ENCODE data around the gene FGD3. TPM values are rescaled to one million over a fixed set of nuclear protein-coding genes. Genes with fewer than 3 reads are reported as not detected.
A peak's percentile ranks its signal among the peaks of the same experiment; 100 is the strongest.

Gene FGD3
- polyA plus RNA-seq, 2 donors: 2.1 to 2.3 TPM

GRCh38 chr9:92942688-92943616 lies 4.4 kb upstream of the FGD3 start:
- H3K9me3 ChIP-seq (ENCODE audit: control insufficient read depth in 2 of 2, insufficient read depth in 1 of 2, low read depth in 1 of 2, low read length in 1 of 2): no peaks in the 10 kb centered on the region
- H3K4me1 ChIP-seq (ENCODE audit: control insufficient read depth in 2 of 2, insufficient read depth in 2 of 2, low read length in 1 of 2): peaks cover 0 to 4% of the 10 kb centered on the region in 2 donors
- no peaks in the 10 kb centered on the region for H3K27me3 ChIP-seq (ENCODE audit: control insufficient read depth in 1 of 2, insufficient read depth in 2 of 2, low read length in 2 of 2)
- H3K4me3 ChIP-seq (ENCODE audit: low read depth in 1 of 2, low read length in 2 of 2): no peak overlapping the region
- H3K27ac ChIP-seq (ENCODE audit: low read depth in 2 of 2, low read length in 1 of 2): no peak overlapping the region
- 82 to 83% methylated on average over 10 of the region's 10 CpGs for WGBS, 2 donors
- H3K36me3 ChIP-seq (ENCODE audit: control insufficient read depth in 2 of 2, insufficient read depth in 2 of 2, low read length in 1 of 2): no peaks in the 10 kb centered on the region

GRCh38 chr9:92944921-92945320 lies 2.4 kb upstream of the FGD3 start:
- Histone ChIP-seq H3K4me3 (ENCODE audit: low read depth in 1 of 2, low read length in 2 of 2) (no peak overlapping the region), H3K4me1 (ENCODE audit: control insufficient read depth in 2 of 2, insufficient read depth in 2 of 2, low read length in 1 of 2) (peaks cover 0 to 4% of the 10 kb centered on the region in 2 donors), H3K9me3 (ENCODE audit: control insufficient read depth in 2 of 2, insufficient read depth in 1 of 2, low read depth in 1 of 2, low read length in 1 of 2) (no peaks in the 10 kb centered on the region), H3K27ac (ENCODE audit: low read depth in 2 of 2, low read length in 1 of 2) (no peak overlapping the region), H3K27me3 (ENCODE audit: control insufficient read depth in 1 of 2, insufficient read depth in 2 of 2, low read length in 2 of 2) (no peaks in the 10 kb centered on the region), H3K36me3 (ENCODE audit: control insufficient read depth in 2 of 2, insufficient read depth in 2 of 2, low read length in 1 of 2) (no peaks in the 10 kb centered on the region)
- 94 to 95% methylated on average over 8 of the region's 8 CpGs for WGBS, 2 donors

DNA sequence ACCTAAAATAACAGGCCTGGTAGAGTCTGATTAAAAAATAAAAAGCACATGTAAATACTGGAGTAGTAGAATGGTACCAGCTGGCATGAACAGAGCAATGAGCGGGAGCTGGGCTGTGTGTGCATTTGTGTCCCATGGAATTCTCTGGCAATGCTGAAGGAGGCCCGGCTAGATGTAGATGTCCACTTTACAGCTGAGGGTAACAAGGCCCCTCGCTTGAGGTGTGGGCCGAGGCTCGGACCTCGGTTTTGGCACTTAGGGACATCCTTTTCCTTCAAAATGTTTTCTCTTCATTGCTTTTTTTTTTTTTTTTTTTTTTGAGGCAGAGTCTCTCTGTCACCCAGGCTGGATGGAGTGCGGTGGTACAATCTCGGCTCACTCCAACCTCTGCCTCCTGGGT lies 1.5 kb upstream of the FGD3 start:
- Histone ChIP-seq H3K27me3 (ENCODE audit: control insufficient read depth in 1 of 2, insufficient read depth in 2 of 2, low read length in 2 of 2) (no peaks in the 10 kb centered on the region), H3K9me3 (ENCODE audit: control insufficient read depth in 2 of 2, insufficient read depth in 1 of 2, low read depth in 1 of 2, low read length in 1 of 2) (no peaks in the 10 kb centered on the region)

GRCh38 chr9:92948038-92948534 lies 763 bp downstream of the FGD3 start:
- peak overlapping the region in 1 of 2 donors; percentile 63 for H3K4me3 ChIP-seq (ENCODE audit: low read depth in 1 of 2, low read length in 2 of 2)
- no peaks in the 10 kb centered on the region for H3K9me3 ChIP-seq (ENCODE audit: control insufficient read depth in 2 of 2, insufficient read depth in 1 of 2, low read depth in 1 of 2, low read length in 1 of 2)
- H3K36me3 ChIP-seq (ENCODE audit: control insufficient read depth in 2 of 2, insufficient read depth in 2 of 2, low read length in 1 of 2): no peaks in the 10 kb centered on the region
- peaks cover 0 to 10% of the 10 kb centered on the region in 2 donors for H3K4me1 ChIP-seq (ENCODE audit: control insufficient read depth in 2 of 2, insufficient read depth in 2 of 2, low read length in 1 of 2)
- WGBS, 2 donors: 81 to 85% methylated on average over 12 of the region's 12 CpGs
- H3K27ac ChIP-seq (ENCODE audit: low read depth in 2 of 2, low read length in 1 of 2): no peak overlapping the region
- H3K27me3 ChIP-seq (ENCODE audit: control insufficient read depth in 1 of 2, insufficient read depth in 2 of 2, low read length in 2 of 2): no peaks in the 10 kb centered on the region

More for the DNA sequence above, 1.5 kb upstream of the FGD3 start:
- no peaks in the 10 kb centered on the region for H3K36me3 ChIP-seq (ENCODE audit: control insufficient read depth in 2 of 2, insufficient read depth in 2 of 2, low read length in 1 of 2)
- H3K4me1 ChIP-seq (ENCODE audit: control insufficient read depth in 2 of 2, insufficient read depth in 2 of 2, low read length in 1 of 2): peaks cover 0 to 8% of the 10 kb centered on the region in 2 donors
- no peak overlapping the region for H3K4me3 ChIP-seq (ENCODE audit: low read depth in 1 of 2, low read length in 2 of 2)
- 95 to 96% methylated on average over 8 of the region's 8 CpGs for WGBS, 2 donors
- H3K27ac ChIP-seq (ENCODE audit: low read depth in 2 of 2, low read length in 1 of 2): no peak overlapping the region

DNA sequence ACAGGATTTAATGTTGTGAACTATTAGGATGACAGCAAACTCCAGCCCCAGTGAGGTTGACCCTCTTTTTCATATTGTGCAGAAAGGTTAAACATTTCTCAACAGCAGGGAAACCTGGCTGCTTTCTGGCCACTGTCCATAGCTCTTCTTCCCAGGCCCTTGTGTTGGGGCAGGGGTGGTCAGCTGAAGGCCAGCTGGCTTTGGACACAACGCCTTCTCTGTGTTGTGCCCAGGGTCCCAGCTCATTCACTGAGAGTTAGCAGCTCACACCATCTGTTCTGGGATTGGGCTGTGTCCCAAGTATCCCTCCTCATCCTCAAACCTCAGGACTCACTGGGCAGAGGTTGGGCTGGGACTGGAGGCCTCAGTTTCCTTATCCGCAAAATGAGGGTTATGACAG lies 1.3 kb downstream of the FGD3 start:
- Histone ChIP-seq H3K36me3 (ENCODE audit: control insufficient read depth in 2 of 2, insufficient read depth in 2 of 2, low read length in 1 of 2) (no peaks in the 10 kb centered on the region), H3K27ac (ENCODE audit: low read depth in 2 of 2, low read length in 1 of 2) (no peak overlapping the region), H3K4me1 (ENCODE audit: control insufficient read depth in 2 of 2, insufficient read depth in 2 of 2, low read length in 1 of 2) (peaks cover 0 to 10% of the 10 kb centered on the region in 2 donors), H3K27me3 (ENCODE audit: control insufficient read depth in 1 of 2, insufficient read depth in 2 of 2, low read length in 2 of 2) (no peaks in the 10 kb centered on the region), H3K4me3 (ENCODE audit: low read depth in 1 of 2, low read length in 2 of 2) (no peak overlapping the region), H3K9me3 (ENCODE audit: control insufficient read depth in 2 of 2, insufficient read depth in 1 of 2, low read depth in 1 of 2, low read length in 1 of 2) (no peaks in the 10 kb centered on the region)
- 93 to 96% methylated on average over 2 of the region's 2 CpGs for WGBS, 2 donors

GRCh38 chr9:92949266-92949982 lies 2.1 kb downstream of the FGD3 start:
- Histone ChIP-seq H3K9me3 (ENCODE audit: control insufficient read depth in 2 of 2, insufficient read depth in 1 of 2, low read depth in 1 of 2, low read length in 1 of 2) (no peaks in the 10 kb centered on the region), H3K4me1 (ENCODE audit: control insufficient read depth in 2 of 2, insufficient read depth in 2 of 2, low read length in 1 of 2) (peaks cover 0 to 14% of the 10 kb centered on the region in 2 donors), H3K27me3 (ENCODE audit: control insufficient read depth in 1 of 2, insufficient read depth in 2 of 2, low read length in 2 of 2) (no peaks in the 10 kb centered on the region), H3K36me3 (ENCODE audit: control insufficient read depth in 2 of 2, insufficient read depth in 2 of 2, low read length in 1 of 2) (no peaks in the 10 kb centered on the region), H3K27ac (ENCODE audit: low read depth in 2 of 2, low read length in 1 of 2) (no peak overlapping the region), H3K4me3 (ENCODE audit: low read depth in 1 of 2, low read length in 2 of 2) (no peak overlapping the region)
- WGBS, 2 donors: 82 to 83% methylated on average over 11 of the region's 11 CpGs

DNA sequence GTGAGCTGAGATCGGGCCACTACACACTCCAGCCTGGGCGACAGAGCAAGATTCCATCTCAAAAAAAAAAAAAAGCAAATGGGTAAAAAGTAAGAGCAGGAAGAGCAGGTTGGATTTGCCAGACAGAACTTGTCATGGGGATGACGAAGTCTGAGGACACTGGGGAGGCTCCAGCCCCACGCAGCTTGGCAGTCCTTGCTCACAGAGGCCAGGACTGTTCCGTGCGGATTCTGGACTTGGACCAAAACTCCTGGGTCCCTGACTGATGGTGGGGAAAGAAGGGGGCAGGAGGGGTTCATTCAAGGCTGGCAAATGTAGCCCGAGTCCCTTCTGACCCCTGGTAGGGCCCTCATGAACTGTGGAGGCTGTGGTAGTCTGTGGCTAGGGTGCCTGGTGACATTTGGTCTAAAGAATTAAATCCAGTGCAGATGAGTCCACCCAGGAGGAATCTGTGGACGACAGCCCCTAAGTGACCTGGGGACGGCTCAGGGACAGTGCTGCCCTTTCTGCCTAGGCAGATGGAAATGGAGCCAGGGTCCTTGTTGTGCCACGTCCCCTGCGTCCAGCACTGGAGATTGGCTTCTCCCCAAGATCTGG lies 3.1 kb downstream of the FGD3 start:
- H3K36me3 ChIP-seq (ENCODE audit: control insufficient read depth in 2 of 2, insufficient read depth in 2 of 2, low read length in 1 of 2): no peaks in the 10 kb centered on the region
- H3K4me1 ChIP-seq (ENCODE audit: control insufficient read depth in 2 of 2, insufficient read depth in 2 of 2, low read length in 1 of 2): peaks cover 0 to 19% of the 10 kb centered on the region in 2 donors
- no peaks in the 10 kb centered on the region for H3K9me3 ChIP-seq (ENCODE audit: control insufficient read depth in 2 of 2, insufficient read depth in 1 of 2, low read depth in 1 of 2, low read length in 1 of 2)
- H3K27me3 ChIP-seq (ENCODE audit: control insufficient read depth in 1 of 2, insufficient read depth in 2 of 2, low read length in 2 of 2): no peaks in the 10 kb centered on the region
- H3K27ac ChIP-seq (ENCODE audit: low read depth in 2 of 2, low read length in 1 of 2): peak overlapping the region; percentile 50 to 71
- H3K4me3 ChIP-seq (ENCODE audit: low read depth in 1 of 2, low read length in 2 of 2): no peak overlapping the region
- WGBS, 2 donors: 71 to 81% methylated on average over 11 of the region's 11 CpGs

DNA sequence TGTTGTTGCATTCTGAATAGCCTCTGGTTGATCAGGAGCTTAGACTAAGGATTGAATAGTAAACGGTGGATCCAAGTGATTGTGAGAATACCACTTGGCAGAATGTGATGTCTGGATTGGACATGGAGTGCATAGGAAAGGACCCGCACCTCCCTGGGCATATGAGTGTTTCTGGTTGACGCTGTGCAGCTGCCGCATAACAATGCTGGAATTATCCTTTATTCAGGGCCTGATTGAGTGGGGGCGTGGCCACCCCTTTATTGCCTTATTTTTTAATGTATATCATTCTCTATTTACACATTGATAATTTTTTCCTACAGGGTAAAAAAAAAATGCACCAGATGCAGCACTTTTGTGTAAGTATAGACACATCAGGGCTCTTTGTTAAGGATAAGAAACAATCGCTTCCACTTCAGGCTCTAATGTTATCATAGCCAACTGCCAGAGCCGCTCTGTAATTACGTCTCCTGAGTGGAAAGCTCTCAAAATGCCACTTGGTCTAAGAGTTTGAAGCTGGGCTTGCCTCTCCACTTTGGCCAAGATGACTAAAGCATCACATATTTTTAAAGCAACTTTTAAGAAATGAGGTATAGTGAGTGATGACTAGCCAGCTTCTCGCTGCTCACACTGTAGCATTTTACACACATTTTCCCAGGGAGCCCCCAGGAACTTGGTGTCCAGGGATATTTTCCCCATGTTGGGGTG lies 5.7 kb downstream of the FGD3 start:
- WGBS, 2 donors: 76 to 80% methylated on average over 9 of the region's 9 CpGs
- Histone ChIP-seq H3K36me3 (ENCODE audit: control insufficient read depth in 2 of 2, insufficient read depth in 2 of 2, low read length in 1 of 2) (no peaks in the 10 kb centered on the region), H3K27ac (ENCODE audit: low read depth in 2 of 2, low read length in 1 of 2) (peak overlapping the region; percentile 62 to 74)

More for the DNA sequence above, 5.7 kb downstream of the FGD3 start:
- Histone ChIP-seq H3K4me3 (ENCODE audit: low read depth in 1 of 2, low read length in 2 of 2) (no peak overlapping the region), H3K4me1 (ENCODE audit: control insufficient read depth in 2 of 2, insufficient read depth in 2 of 2, low read length in 1 of 2) (peaks cover 0 to 15% of the 10 kb centered on the region in 2 donors), H3K27me3 (ENCODE audit: control insufficient read depth in 1 of 2, insufficient read depth in 2 of 2, low read length in 2 of 2) (no peaks in the 10 kb centered on the region), H3K9me3 (ENCODE audit: control insufficient read depth in 2 of 2, insufficient read depth in 1 of 2, low read depth in 1 of 2, low read length in 1 of 2) (no peaks in the 10 kb centered on the region)

All from esophagus (tissue), 2 donors.